Measurements from ENCODE around the gene WWC1.

Gene WWC1

DNA sequence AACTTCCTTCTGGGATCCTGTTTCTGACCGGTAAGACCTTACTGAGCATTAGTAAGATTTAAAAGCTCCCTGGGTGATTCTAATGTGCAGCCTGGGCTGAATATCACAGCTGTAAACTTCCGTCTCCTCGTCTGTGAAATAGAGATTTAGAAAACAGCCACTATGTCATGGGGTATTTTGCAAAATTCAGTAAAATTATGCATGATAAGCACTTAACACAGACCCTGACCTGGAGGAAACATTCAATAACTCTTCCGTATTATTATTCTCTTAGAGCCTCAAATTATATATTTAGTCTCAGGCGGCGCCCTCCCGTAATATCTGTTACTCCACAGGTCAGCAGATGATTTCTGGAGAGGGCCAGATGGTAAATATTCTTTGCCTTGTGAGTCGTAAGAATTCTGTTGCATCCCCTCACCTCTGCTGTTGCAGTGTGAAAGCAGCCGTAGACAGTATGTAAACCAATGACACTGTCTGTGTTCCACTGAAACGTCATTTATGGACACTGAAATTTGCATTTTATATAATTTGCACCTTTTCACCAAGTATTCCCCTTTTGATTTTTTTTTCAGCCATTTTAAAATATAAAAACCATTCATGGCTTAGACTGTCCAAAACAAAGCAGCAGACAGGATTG, 155.7 kb downstream of the WWC1 start:
- DNase-seq (ENCODE audit: low spot score): no peak

DNA sequence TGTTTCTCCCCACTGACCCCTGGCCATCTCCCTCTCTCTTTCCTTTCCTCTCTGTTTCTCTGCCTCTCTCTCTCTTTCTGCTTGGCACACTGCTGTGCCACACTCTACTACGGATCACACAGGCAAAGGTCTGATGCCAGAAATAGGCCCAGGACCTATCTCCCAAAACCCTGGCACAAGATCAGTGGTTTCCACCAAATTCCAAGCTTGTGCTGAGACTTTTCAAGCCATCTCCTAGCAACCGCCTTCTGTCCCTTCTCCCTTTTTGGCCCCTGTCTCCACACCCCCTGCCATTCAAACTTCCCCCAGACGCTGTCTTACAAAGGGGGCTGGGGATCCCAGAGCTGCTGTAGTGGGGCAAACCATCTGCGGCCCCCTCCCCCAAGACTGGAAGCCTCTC, 156.4 kb downstream of the WWC1 start:
- no peak for DNase-seq (ENCODE audit: low spot score)

DNA sequence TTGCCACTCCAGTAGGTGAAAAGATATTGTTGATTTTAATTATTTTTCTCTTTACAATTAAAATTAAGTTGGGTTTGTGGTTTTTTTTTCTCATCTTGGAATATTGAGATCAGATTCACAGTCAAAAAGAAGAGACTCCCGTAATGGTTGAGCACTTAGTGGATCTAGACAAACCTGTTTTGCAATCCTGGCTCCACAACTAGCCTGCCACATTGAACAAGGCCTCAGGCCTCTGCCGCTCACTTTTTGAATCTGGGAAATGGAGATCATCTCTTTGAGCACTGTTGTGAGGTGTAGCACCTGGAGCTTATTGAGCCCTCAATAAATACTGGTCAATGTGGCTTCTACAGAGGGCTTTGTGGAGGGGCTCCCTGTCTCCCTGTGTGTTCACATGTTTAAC, 157.7 kb downstream of the WWC1 start:
- DNase-seq (ENCODE audit: low spot score): no peak

DNA sequence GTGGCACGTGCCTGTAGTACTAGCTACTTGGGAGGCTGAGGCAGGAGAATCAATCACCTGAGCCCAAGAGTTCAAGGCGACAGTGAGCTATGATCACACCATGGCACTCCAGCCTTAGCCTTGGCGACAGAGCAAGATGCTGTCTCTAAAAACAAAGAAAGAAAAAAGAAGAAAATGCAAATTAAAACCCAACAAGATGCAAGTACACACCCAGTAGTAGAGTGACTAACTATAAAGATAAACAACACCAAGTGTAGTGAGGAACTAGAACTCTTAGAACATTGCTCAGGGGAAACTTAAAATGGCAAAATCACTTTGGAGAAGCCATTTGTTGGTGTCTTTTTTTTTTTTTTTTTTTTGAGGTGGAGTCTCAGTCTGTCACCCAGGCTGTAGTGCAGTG, 160.1 kb downstream of the WWC1 start:
- no peak for DNase-seq (ENCODE audit: low spot score)

DNA sequence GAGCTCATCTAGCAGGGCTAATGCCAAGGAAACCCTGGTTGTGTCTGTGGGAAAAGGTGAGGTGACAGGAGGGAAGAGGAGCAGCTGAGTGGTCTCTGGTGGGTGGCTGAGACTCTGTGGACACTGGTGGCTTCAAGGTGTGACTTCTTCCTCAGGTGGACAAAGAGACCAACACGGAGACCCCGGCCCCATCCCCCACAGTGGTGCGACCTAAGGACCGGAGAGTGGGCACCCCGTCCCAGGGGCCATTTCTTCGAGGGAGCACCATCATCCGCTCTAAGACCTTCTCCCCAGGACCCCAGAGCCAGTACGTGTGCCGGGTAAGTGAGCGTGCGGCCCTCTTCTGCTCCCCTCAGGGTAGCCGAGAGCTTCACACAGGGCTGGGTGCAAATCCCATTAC, 163.8 kb downstream of the WWC1 start:
- DNase-seq (ENCODE audit: low spot score): no peak

DNA sequence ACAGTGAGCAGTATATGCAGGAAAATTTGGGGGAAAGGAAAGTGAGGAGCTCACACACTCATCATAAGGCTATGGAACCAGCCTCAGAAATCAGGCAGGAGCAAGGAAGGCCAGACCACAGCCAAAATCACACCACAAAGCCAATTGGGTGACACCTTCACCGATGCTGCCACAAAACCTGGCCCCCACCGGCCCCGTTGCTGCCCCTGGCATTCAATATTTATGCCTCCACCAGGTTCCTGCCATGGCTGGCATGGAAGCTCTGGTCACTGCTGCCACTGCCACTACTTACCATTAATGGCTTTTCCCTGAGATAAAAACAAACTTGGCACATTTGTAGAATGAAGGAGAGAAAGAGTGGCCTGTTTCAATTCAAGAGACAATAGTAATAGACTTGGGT, 166.1 kb downstream of the WWC1 start:
- DNase-seq (ENCODE audit: low spot score): no peak

DNA sequence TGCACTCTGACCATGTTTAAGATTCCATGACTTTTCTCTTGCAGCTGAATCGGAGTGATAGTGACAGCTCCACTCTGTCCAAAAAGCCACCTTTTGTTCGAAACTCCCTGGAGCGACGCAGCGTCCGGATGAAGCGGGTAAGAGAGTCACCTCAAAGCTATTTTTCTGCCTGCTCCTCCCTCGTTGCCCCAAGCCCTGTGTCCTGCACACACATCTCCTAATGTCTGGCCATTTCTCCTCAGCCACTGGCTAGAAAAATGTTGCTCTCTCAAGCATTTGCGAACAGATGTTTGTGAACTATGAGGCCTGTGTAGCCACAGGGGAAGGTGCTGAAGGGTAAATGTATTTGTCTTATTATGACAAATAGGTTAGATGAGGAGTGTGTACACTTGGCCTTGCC, 169.2 kb downstream of the WWC1 start:
- no peak for DNase-seq (ENCODE audit: low spot score)

DNA sequence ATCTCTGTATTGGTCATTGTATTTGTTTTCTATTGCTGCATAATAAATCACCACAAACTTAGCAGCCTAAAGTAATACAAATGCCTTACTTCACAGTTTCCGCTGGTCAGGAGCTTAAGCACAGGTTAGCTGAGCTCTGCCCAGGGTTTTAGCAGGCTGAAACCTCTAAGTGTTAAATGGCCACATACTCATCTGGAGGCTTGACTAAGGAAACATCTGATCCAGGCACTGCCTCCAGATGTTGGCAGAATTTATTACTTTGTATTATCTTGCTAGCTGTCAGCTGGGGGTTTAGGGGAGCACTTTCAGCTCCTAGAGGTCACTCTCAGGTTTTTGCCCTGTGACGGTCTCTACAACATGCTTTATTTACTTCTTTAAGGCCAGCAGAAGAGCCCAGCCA, 171.6 kb downstream of the WWC1 start:
- DNase-seq (ENCODE audit: low spot score): no peak

DNA sequence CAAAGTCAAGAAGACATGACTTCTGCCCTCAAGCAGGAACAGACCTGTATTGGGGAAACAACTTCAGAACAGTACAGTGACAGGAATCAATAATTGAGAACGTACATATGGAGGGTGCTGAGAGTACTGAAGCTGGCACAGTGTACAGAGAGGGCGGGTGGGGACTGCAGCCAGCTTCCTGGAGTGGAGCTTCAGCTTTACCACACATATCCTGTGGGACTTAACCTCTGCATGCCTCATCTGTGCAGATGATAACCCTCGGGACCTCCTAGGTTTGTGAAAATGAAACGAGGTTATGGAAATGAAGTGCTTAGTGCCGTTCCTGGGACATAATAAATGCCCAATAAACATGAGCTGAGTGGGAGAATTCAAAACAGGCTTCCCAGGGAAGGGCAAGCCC, 172.8 kb downstream of the WWC1 start:
- no peak for DNase-seq (ENCODE audit: low spot score)

DNA sequence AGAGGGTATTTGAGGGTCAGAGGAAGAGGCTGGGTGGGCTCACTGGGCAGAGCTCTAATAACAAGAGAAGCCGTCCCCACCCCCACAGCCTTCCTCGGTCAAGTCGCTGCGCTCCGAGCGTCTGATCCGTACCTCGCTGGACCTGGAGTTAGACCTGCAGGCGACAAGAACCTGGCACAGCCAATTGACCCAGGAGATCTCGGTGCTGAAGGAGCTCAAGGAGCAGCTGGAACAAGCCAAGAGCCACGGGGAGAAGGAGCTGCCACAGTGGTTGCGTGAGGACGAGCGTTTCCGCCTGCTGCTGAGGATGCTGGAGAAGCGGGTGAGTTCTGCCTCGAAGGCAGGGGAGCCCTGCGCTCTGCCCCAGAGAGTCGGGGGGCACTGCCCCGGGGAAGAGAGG, 173.2 kb downstream of the WWC1 start:
- no peak for DNase-seq (ENCODE audit: low spot score)

DNA sequence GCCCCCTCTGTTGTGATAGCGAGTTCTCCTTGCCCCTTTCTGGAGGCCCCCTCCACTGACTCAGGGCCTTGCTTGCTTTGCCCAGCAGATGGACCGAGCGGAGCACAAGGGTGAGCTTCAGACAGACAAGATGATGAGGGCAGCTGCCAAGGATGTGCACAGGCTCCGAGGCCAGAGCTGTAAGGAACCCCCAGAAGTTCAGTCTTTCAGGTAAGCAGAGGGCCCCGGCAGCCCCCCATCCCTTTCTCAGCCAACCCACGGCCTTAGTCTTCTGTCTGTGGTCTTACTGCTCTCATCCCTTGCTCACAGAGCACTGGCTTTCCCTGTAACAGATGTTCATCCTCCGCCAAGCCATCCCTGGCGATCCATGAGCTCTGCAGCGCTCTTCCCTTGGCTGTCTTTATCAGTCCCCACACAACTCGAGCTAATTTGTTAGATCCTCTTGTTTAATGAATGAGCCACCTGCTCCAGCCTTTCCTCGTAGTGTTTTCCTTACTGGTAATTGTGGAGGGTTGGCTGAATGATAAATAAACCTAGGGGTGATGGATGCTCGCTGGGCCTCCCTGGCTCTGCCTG, 176.4 kb downstream of the WWC1 start:
- no peak for DNase-seq (ENCODE audit: low spot score)

DNA sequence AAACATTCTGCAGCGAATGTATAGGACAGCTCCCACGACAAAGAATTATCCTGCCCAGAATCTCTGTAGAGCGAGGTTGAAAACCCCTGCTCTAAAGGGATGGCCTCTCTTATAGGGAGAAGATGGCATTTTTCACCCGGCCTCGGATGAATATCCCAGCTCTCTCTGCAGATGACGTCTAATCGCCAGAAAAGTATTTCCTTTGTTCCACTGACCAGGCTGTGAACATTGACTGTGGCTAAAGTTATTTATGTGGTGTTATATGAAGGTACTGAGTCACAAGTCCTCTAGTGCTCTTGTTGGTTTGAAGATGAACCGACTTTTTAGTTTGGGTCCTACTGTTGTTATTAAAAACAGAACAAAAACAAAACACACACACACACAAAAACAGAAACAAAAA, 177.4 kb downstream of the WWC1 start:
- no peak for DNase-seq (ENCODE audit: low spot score)

DNA sequence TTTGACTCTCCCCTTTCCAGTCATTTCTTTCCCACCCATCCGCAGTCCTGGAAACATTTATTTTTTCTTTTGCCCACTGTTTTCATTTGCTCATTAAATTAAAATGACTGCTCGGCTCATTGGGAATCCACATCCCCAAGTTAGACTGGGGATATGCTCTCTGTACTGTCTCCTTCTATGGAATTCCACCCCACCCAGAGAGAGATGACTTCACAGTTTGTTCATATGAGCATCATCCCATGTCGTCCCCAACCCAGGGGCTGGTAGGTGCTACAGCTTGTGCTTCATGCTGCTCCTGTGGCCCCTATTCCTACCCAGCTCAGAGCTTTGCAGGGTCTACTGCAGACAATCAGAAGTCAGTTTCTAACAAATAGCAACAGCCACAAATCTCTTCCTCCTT, 178.4 kb downstream of the WWC1 start:
- DNase-seq (ENCODE audit: low spot score): no peak

DNA sequence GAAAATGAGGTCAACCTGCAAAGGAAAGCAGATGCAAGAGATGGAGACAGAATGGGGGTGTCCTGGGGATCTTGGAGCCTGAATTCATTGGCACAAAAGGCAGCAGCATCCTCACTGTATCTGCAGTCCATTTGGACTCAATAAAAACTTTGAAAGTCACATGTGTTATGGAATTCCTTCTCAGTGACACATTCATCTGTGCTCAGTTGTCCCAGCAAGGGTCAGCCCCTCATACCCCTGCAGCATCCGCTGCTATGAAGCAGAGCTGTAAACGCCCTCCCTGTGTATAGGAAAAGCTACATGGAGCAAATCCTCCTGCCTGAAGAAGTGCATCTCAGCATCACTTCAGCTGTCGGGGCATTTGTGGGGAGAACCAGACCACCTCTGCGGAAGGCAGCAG, 180.3 kb downstream of the WWC1 start:
- DNase-seq (ENCODE audit: low spot score): no peak

DNA sequence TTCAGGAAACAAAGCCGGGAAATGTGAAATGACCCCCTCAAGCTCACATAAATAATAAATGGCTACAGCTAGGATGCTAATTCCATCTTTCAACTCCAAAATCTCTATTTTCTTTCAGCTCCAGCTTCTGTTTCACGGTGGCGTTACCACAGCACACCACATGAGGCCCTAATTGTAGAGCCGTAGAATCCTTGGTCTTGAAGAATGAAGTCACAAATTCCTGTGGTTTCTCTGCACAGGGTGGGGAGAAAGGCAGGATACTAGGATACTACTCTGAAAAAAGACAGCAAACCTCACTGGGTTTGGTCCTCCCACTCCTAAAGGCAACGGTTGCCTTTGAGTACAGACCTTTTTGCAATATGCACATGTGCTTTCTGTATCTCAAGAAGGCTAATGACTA, 180.9 kb downstream of the WWC1 start:
- DNase-seq (ENCODE audit: low spot score): no peak

DNA sequence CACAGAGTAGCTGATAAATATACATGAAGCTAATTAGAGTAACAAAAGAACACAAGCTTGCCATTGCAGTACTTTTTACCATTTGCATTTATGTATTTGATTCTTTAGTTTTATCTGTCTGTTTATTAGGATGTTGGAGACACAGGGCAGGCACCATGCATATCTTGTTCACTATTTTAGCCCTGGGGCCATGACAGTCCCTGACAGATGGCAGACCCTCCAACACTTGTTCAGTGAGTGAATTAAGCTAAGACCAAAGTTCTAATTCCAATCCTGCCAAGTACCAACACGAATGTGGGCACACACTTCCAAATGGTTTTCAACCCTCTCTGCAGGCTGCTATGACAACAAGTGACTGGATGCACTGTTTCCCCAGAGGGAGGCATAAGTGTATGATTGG, 182.9 kb downstream of the WWC1 start:
- DNase-seq (ENCODE audit: low spot score): no peak

DNA sequence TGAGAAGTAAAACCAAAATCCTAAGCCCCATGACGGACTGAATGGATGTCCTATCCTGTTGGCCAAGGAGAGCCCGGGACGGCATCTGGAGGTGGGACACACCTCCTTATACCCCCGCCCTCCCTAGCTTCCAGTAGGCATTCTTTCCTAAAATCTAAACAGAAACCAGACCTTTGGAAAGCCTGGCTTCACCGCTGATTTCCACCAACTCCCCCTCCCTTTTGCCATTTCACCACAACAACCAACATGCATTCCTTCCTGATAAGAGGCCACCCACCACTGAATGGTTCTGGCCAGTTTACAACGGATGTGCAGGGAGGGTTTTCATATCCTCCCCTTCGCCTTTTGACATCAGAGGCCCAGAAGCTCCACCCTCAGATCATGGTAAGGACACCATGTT, 185.6 kb downstream of the WWC1 start:
- no peak for DNase-seq (ENCODE audit: low spot score)

DNA sequence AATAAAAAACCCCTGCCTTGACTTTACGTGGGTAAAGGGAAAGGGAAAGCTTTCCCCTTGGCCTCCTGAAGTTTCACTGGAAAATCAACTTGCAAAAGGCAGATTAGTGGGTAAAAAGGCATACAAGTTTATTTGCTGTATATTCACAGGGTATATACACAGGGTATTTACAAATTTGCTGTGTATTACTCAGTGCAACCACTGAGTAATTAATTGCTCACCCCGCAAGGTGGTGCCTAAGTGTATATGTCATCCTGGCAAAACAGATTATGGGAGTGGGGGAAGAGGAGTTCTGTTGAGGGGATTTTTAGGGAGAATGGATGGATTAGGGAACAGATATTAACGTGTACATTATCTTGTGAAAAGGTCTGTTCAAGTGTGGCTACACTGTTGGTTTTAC, 187.7 kb downstream of the WWC1 start:
- DNase-seq (ENCODE audit: low spot score): no peak

DNA sequence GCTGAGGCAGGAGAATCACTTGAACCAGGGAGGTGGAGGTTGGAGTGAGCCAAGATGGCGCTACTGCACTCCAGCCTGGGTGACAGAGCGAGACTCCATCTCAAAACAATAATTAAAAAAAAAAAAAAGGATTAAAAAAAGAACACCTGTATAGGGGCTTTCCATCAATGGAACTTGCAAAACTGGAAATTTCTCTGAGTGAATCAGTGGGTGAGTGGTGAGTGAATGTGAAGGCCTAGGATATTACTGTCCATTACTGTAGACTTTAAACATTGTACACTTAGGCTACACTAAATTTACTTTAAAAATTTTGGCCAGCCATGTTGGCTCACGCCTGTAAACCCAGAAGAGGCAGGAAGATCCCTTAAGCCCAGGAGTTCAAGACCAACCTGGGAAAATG, 189.2 kb downstream of the WWC1 start:
- no peak for DNase-seq (ENCODE audit: low spot score)

DNA sequence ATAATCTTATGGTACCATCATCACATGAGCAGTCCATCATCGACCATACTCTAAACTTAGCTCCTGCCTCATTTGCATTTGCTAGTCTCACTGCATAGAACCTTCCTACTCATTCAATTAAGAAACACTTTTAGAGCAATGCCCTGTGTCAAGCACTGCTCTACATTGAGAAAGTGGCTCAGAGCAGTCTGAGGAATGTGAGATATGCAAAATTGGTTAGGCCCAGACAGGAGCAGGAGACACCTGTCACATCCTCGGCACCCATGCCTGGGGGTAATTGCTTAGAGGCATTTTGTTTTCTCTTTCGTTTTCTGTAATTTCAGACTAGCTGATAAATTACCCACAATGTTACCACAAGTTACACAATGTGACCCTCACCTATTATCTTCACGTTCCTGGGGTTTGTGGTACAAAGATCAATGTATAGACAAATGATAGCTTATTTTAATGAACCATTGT, 189.9 kb downstream of the WWC1 start:
- DNase-seq (ENCODE audit: low spot score): peak; percentile 46

DNA sequence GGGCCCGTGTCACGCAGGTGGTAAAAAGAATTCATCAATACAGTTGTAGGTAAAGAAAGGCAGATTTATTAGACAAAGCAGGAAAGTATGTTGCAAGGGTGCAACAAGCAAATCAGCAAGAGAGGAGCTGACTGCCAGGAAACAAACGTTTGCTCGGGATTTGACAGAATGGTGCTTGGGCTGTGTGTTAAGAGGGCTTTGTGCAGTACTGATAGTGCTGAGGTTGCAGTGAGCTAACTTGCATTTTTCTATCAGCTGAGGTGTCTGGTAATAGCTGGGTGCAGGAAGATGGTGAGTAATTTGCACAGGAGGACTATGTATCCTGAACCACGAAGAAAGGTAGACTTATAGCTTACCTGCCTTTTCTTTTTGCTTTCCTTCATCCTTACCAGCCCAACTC, 190.9 kb downstream of the WWC1 start:
- peak; percentile 8 for DNase-seq (ENCODE audit: low spot score)

DNA sequence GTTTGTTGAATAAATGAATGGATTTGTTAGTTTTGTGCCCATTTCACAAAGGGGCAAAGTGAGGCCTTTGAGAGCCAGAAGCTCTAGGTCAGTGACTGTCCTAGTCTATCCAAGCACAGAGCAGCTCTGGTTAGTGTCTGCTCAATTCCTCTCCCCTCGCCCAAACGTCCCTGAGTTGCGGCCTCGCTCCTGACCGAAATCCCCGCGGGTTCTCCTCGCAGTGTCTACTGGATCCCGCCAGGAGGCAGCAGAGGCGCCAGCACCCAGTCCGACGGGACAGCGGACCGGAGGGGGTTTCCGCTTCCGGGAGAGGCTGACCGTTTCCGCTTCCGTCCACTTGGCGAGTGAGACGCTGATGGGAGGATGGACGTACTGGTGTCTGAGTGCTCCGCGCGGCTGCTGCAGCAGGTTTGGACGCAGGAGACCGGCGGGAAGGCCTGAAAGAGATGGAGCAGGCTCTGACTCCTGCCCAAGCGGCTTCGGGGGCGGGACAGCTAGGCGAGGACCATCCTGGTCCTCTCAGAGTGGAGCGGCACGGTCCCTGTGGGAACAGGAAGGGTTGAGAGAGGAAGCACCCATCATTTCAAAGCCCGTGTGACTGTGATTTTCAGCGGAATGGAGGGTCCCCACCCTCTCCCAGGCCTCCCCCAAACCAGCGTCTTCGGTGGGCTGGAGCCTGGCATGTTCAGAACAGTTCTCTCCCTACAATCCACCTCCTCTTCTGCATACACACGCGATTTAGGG, 194.9 kb downstream of the WWC1 start, which contains the start of gene RARS1:
RARS1 (plus strand) TSS at position 336 of the 744 bp plus-strand sequence; CDS start at position 364, 28 bp downstream.
- peak; percentile 92 for DNase-seq (ENCODE audit: low spot score)

DNA sequence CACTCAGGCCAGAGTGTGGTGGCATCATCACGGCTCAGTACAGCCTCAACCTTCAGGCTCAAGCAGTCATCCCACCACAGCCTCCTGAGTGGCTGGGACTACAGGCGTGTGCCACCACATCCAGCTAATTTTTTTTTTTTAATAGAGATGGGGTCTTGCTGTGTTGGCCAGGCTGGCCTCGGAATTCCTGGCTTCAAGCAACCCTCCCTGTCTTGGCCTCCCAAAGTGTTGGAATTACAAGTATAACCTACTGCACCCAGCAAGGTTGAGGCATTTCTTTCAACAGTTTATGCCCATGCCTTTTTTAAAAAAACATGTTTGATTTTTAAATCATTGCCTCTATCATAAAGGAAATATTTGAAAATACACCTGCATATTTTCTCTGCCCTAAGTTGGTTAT, 197.6 kb downstream of the WWC1 start:
- no peak for DNase-seq (ENCODE audit: low spot score)
